Hepatocyte (in vitro differentiated cells): ENCODE measurements around the gene PALD1.

Source experiments
- CTCF ChIP-seq: fragments of 200-600 bp; sonication (generic); IDR thresholded peaks from 2 replicates; pipeline ENCODE4 v1.5.1; 2016; ENCODE audit warnings: antibody characterized with exemption, mild to moderate bottlenecking; ENCODE audit not compliant: poor library complexity
- EZH2 ChIP-seq: fragments of 200-600 bp; sonication (generic); IDR thresholded peaks from 2 replicates; pipeline ENCODE4 v1.6.1; 2016; ENCODE audit warnings: antibody characterized with exemption, mild to moderate bottlenecking, borderline replicate concordance

- TF ChIP-seq CTCF = no peak
- TF ChIP-seq EZH2 = no peak
Measured at GRCh38 chr10:70435241-70436085, 43.1 kb upstream of the PALD1 start.
